22Rv1 (cell line): ENCODE results near the gene IL17REL.

ENCODE experiments used
- H3K27ac ChIP-seq: fragments of 450-650 bp; 2 replicates; pipeline ENCODE4 v1.5.1; 2017
- ZFX ChIP-seq: fragments of 450-650 bp; IDR thresholded peaks from 2 replicates; pipeline ENCODE4 v1.6.1; 2017; ENCODE audit warnings: antibody characterized with exemption, borderline replicate concordance
- TF ChIP-seq, protein P1 (sequence below): fragments of 450-650 bp; IDR thresholded peaks from 2 replicates; pipeline ENCODE4 v1.5.1; 2017; ENCODE audit warnings: mild to moderate bottlenecking

IL17REL gene

DNA sequence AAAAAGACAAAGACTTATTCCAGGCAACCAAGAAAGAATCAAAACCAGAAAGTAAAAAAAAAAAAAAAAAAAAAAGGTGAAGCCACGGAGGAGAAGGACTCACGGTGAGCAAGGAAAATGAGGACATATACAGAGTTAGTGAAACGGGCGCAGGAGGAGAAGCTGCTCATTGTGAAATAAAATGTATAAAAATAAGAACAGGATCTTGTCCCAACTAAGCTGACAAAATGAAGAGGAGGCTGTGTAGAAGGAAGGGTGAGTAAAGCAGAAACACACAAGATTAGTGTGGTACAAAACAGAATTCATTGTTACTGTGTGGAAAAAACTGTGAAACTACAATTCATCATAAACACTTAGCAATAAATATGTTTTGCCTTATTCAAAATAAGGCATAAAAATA lies 7.6 kb downstream of the IL17REL start:
- H3K27ac ChIP-seq = peak overlapping the region; percentile 96
- TF ChIP-seq, protein P1, sequence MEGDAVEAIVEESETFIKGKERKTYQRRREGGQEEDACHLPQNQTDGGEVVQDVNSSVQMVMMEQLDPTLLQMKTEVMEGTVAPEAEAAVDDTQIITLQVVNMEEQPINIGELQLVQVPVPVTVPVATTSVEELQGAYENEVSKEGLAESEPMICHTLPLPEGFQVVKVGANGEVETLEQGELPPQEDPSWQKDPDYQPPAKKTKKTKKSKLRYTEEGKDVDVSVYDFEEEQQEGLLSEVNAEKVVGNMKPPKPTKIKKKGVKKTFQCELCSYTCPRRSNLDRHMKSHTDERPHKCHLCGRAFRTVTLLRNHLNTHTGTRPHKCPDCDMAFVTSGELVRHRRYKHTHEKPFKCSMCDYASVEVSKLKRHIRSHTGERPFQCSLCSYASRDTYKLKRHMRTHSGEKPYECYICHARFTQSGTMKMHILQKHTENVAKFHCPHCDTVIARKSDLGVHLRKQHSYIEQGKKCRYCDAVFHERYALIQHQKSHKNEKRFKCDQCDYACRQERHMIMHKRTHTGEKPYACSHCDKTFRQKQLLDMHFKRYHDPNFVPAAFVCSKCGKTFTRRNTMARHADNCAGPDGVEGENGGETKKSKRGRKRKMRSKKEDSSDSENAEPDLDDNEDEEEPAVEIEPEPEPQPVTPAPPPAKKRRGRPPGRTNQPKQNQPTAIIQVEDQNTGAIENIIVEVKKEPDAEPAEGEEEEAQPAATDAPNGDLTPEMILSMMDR = no peak
- no peak for TF ChIP-seq ZFX

DNA sequence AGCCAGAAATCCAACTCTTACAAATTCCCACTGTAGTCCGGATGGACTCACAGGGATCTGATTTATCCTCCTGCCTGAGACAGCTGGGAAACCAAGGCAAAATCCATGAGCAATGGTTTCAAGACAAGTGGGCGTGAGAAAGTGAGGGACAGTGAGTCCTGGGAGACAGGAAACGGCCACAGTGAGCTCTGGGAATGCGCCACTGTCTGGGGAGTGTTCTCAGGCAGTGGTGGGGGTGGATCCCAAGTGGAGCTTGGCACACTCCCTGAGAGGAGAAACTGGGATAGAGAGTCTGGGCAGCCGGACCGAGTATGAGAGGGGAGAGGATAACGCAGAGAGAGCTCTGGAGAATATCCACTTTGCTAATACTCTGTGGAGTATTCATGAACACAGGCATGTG lies 9.8 kb downstream of the IL17REL start:
- TF ChIP-seq, protein P1 = no peak
- no peak for TF ChIP-seq ZFX
- peak overlapping the region; percentile 40 for H3K27ac ChIP-seq

DNA sequence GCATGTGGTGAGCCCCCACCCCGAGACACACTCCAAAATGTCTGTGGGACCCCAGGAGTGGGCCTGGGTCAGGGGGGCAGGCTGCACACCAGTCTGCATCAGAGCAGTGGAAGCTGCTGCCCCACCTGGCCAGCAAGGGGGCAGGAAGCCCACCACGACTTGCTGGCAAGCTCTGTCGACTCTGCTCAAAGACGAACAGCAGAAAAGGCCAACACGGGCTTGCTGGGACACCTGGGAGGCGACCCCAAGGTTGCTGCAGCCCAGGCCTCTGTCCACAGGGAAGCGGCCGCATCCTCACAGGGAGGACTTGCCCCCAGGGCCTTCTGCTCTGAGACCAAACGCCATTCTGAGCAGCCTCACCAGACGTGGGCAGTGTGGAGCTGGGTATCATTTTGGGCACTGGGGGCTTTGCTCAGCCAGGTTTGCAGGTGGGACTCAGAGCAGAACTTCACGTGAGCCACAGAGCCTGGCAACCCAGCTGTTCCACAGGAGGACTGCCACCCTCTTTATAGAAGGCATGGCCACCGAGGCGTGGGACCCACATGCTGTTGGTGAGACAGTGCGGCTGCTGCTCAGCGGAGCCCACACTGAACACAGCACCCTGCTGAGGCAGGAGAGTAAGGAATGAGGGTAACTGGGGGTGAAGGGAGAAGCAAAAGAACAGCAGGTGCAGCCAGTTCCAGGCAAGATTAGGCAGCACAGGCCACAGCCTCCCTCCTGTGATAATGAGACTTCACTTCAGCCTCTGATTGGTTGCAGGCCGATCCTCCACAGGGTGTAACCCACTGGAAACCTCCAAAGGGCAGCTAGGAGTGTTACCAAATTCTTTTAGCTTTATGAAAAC lies 11.0 kb downstream of the IL17REL start:
- no peak for TF ChIP-seq ZFX
- TF ChIP-seq, protein P1 = no peak; the same call in 1 of the 2 replicates
- H3K27ac ChIP-seq = peak overlapping the region; percentile 40

DNA sequence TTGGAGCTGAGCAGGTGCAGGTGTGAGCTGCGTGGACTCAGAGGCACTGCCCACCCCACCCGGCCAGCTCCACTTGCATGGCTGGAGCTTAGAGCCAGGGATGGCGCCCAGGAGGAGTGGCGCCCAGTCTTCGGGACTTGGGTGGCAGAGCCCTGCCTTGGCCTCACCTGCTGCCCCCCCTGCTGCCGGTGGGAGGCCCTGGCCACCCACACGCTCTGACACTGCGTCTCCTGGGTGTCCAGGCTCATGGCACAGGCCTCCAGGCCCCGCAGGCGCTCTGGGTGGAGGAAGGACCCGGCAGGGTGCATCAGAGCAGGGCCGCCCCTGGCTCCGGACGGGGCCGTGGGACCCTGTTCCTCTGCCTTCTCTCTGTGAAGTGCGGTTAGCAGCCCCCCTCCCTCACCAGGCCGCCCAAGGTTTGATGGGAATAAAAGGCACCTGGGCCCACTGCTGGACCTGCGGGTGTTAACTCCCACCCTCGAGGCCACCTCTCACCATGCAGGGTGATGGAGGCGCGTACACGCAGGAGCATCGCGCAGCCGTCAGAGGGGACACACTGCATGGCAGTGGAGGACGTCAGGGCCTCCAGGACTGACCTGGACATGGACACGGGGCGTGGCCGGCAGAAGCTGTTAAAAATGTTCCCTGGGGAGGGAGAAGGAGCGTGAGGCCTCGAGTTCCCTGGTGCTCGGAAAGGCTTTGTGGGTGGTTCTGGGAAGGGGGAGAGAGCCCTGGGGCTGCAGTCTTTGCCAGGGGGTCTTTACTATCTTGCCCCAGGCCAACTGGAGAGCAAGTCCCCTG lies 11.8 kb downstream of the IL17REL start:
- H3K27ac ChIP-seq = peak overlapping the region; percentile 40
- TF ChIP-seq, protein P1 = no peak
- no peak for TF ChIP-seq ZFX

DNA sequence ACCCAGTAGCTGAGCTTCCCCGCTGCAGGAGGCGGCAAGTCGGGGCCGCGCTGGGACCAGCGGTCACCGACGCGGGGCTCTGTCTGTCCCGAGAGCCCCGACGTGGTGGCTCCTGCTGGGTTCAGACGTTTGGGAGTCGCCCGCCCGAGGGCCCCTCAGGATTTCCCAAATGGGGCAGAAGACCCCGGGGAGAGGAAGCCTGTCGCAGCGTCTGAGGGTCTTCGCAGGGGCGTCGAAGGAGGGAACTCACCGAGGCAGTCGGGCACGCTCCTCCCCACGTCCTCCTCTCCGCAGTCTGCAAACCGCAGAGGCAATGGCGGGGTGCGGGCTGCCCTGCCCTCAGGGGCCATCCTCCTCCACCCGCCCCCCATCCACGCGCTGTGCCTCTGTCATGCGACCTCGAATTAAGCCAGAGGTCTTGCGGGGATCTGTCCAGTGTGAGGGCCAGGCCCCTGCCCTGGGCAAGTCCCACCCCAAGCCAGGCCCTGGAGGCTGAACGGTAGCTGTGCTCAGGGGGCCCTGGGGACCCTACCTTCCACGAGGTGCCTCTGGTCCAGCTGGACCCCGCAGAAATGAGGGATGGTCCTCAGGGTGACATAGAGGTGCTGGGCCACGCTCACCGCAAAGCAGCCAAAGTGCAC lies 12.5 kb downstream of the IL17REL start:
- peak overlapping the region; percentile 18; the same call in 1 of the 2 replicates for H3K27ac ChIP-seq
- TF ChIP-seq ZFX = no peak
- TF ChIP-seq, protein P1 = no peak

DNA sequence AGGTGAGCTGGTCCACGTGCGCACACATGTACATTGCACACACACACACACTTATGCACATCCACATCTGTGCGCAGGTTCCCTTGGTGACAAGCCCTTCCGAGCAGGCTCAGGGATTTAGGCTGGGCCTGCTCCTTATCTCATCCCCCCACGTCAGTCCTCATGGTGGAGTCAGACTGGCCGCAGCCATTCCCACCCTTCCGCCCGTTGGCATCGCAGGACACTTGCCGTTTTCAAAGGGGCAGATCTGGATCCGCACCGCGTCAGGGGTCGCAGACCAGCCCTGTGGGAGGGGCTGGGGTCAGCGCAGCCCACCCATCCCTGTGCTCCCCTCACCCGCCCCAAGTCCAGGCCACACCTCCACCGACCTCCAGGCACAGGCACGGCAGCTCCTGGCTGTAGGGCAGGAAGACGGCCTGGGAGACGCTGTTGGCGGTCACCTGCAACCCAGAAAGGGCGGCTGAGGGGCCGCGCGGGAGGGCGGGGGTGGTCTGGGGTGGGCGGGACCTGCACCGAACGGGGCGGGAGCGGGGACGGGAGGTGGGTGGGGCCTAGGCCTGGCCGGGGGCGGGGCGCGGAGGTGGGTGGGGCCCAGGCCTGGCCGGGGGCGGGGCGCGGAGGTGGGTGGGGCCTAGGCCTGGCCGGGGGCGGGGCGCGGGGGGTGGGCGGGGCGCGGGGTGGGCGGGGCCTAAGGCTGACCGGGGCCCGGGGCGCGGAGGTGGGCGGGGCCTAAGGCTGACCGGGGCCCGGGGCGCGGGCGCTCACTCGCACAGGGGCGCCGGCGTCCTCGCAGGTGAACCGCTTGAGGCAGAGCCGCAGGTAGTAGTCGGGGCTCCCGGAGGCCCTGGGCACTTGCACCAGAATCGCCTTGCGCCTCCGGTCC lies 13.3 kb downstream of the IL17REL start:
- peak overlapping the region; percentile 26 for H3K27ac ChIP-seq
- TF ChIP-seq ZFX = no peak
- TF ChIP-seq, protein P1 = no peak
